GM18909 (cell line): Measurements from ENCODE around the gene NOC2L.

Experiments
- ATAC-seq: cut with Tn5 transposase; IDR thresholded peaks from one replicate; pipeline ENCODE4 v1.9.1; 2021; ENCODE audit warnings: mild to moderate bottlenecking; ENCODE audit not compliant: unreplicated experiment, poor library complexity

The NOC2L gene

DNA sequence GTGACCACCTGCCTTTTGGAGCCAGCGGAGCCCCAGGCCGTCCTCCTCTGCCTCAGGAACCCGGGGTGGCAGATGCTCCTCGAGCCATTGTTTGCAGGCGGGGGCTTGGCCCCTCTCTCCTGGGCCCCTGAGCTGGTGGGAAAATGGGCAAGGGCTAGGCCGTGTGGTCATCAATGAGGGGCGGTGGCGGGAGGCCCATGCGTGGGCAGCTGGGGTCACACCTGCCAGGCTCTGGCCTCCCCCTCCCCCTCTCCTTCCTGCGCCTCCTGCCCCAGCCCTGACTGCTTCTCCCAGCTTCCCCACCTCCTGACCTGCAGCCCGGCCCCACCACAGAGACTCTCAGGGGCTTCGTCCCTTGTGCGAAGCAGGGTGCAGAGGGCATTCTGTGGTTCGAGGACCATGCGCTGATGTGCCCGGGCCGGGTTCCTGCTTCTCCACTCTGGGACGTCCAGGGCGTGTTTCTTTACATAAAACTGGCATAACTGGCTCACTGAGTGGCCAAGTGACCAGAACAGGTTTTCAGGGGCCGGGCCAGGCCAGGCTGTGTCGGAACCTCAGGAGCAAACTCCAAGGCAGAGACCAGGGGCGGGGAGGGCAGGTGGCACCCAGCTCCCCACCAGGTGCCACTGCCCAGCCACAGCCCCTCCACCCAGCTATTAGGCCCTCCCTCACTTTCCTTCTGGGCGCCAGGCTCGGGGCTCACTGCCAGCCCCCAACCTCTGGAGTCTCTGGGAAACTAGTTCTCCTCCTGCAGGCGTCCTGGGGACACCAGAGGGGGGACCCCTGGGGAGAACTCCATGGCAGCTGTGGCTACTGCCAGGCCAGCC is 26.1 kb downstream of the NOC2L start:
- no peak for ATAC-seq

GRCh38 chr1:932173-932510 is 26.9 kb downstream of the NOC2L start:
- ATAC-seq, result no peak

- no peak for ATAC-seq
Measured at GRCh38 chr1:931380-932172, 27.5 kb downstream of the NOC2L start.

DNA sequence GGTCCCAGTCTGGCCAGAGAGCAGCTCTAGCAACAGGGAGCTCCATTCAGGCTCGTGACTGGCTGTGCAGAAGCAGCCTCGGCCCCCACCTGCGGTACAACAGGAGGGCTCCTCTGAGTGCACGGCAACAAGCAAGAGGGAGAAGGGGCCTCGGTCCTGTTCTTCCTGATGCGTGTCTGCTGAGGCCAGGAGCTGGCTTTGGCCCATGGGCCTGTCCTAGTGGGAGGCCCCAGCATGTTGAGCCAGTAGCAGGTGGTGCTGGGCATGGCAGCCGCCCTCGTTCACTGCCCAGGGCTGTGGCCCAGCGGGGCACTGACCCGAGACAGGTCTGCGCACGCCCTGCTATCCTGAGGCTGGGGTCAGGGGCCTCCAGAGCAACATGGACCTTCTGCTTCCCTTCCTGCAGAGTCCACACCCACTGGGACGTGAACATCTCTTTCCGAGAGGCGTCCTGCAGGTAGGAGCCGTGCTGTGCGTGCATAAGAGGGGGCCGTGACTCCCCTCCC is 28.4 kb downstream of the NOC2L start:
- no peak for ATAC-seq

- ATAC-seq, result no peak
Measured at GRCh38 chr1:929712-930632, 29.1 kb downstream of the NOC2L start.

DNA sequence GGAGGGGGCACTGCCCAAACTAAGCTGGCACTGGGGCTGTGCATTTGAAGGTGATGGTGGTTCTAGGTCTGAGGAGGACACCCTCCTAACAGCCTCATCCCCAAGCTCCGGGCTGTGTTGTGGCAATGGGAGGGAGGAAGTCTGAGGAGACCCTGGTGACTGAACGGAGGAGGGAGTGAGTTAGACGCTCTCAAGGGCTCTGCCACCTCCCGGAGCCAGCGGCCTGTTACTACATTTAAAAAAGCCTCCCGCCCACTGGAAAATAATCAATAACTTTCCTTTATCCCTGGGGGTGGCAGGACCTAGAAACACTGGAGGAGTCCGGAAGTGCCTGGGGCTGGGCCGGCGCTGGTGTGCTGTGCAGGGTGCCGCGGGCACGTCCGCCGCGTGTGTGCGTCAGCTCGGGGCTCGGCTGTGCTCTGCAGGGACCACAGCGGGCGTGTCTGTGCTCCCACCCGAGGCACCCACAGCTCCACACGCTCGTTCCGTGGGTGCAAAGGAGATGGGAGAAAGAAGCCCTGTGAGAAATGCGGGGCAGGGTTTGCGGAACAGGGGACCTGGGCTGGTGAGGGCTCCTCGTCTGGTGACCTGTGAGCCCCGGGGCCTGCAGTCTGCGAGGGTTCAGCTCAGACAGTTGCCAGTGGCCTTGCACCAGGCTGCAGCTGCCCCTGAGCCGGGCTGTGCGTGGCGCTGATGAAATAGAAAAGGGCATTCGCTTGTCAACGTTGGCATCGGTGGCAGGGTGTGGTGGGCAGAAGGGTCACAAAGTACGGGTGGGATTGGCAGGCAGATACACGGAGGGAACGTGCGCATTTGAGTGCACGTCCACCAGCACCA is 30.0 kb downstream of the NOC2L start:
- ATAC-seq, result no peak

DNA sequence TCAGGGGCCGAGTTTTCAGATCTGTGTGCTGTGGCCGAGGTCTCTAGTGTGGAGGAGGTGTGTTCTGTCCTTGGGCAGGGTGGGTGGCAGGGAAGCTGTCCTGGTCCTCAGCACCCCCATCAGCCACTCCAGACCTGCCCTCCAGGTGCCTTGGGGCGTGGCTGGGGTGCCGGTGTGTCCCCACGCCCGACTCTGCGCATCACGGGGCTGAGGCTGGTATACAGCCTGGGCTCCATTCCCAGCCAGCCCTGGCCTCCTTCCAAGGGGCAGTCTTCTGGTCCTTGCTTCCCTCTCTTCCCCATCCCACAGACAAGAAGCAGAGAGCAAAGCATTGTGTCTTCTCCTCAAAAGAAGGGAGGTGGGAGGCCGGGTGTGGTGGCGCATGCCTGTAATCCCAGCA is 31.3 kb downstream of the NOC2L start:
- ATAC-seq, result no peak

- no peak for ATAC-seq
Measured at GRCh38 chr1:927234-927633, 31.8 kb downstream of the NOC2L start.

DNA sequence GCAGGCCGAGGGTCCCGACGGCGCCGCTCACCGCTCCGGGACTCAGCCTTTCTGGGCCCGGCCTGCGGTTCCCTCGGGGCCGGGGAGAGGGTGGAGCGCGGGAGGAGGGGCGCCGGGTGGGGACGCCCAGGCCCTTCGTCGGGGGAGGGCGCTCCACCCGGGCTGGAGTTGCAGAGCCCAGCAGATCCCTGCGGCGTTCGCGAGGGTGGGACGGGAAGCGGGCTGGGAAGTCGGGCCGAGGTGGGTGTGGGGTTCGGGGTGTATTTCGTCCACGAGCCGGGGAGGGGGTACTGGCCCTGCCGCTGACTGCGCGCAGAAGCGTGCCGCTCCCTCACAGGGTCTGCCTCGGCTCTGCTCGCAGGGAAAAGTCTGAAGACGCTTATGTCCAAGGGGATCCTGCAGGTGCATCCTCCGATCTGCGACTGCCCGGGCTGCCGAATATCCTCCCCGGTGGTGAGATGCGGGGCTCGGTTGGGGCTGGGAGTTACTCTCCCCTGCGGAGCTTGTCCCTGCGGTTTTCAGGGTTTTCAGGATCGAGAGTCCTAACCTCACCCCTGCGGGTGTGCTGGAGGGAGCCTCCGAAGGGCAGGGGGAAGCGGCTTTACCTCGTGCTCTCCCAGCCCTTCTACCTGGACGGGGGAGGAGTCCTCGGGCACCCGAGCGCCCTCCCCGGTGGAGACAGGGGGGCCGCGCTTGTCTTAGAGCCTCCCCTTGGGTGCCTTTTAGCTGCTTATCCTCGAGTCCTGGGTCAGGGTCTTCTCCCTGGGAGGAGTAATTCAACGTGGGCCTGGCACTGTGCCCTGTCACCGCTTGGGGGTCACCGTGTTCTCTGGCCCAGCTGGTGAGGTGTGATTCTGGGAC is 33.3 kb downstream of the NOC2L start:
- ATAC-seq, result no peak

- no peak for ATAC-seq
Measured at GRCh38 chr1:924656-925560, 34.1 kb downstream of the NOC2L start.

DNA sequence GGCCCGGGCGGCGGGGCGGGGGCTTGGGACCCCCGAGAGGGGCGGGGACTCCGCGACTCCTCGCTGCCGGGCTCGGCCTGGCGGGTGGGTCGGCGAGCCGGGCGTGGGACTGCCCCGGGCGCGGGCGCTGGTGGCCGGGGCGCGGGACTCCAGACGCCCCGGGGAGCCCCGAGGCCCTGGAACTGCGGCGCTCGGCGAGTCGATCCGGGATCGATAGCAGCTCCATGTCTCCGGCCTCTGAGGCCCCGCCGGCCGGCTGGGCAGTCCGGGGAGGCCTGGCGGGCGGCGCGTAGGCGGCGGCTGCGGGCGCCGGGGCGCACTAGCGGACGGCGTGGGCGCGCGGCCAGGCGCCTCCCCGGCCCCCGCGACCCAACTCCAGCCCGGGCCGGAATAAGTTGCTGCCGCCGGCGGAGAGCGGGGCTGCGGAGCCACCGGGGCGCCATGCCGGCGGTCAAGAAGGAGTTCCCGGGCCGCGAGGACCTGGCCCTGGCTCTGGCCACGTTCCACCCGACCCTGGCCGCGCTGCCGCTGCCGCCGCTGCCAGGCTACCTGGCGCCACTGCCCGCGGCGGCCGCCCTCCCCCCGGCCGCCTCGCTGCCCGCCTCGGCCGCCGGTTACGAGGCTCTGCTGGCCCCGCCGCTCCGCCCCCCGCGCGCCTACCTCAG is 34.9 kb downstream of the NOC2L start:
- ATAC-seq, result no peak

GRCh38 chr1:923131-923990 is 35.7 kb downstream of the NOC2L start, which contains the start of gene SAMD11:
Gene SAMD11, plus strand, starts transcription at chr1:923923. Its CDS starts 509 bp downstream, at chr1:924432.
- ATAC-seq, result no peak

GRCh38 chr1:921011-921837 is 37.8 kb downstream of the NOC2L start:
- ATAC-seq, result no peak

- no peak for ATAC-seq
Measured at GRCh38 chr1:920521-920920, 38.5 kb downstream of the NOC2L start.

GRCh38 chr1:920010-920409 is 39.0 kb downstream of the NOC2L start:
- no peak for ATAC-seq
